Right lobe of liver (tissue), 6 donors: ENCODE results near the gene ADAMTS19. TPM values are rescaled to one million over a fixed set of nuclear protein-coding genes. Genes with fewer than 3 reads are reported as not detected.

Experiments
- ATAC-seq, 4 donors: fragments of 200-7000 bp; cut with Tn5 transposase; one replicate each; pipeline ENCODE4 v1.9.1; 2020; ENCODE audit warnings: mild to moderate bottlenecking in 4 of 4, moderate library complexity in 4 of 4
- DNase-seq, 3 donors: peaks; one replicate each; pipeline ENCODE4 v3.0.0-alpha.2; 2020
- H3K27ac ChIP-seq, 3 donors: fragments of 200-600 bp; one replicate each; pipeline ENCODE4 v1.8.0; 2022
- H3K27me3 ChIP-seq, 2 donors: fragments of 200-600 bp; one replicate each; pipeline ENCODE4 v1.8.0; 2022
- H3K36me3 ChIP-seq, 4 donors: fragments of 200-600 bp; sonication (generic) in 1 of 4; one replicate each; pipeline versions ENCODE4 v1.5.1 to v1.8.0; 2017 to 2022; ENCODE audit warnings: control low read depth in 1 of 4
- H3K4me1 ChIP-seq, 4 donors: fragments of 200-600 bp; sonication (generic) in 1 of 4; one replicate each; pipeline versions ENCODE4 v1.5.1 to v1.8.0; 2017 to 2022; ENCODE audit warnings: control low read depth in 1 of 4
- H3K4me3 ChIP-seq, 3 donors: fragments of 200-600 bp; one replicate each; pipeline ENCODE4 v1.8.0; 2022
- H3K9me3 ChIP-seq, 4 donors: fragments of 200-600 bp; sonication (generic) in 1 of 4; one replicate each; pipeline versions ENCODE4 v1.5.1 to v1.8.0; 2017 to 2022; ENCODE audit warnings: control low read depth in 1 of 4
- POLR2A ChIP-seq: fragments of 450-650 bp; IDR thresholded peaks from one replicate; pipeline ENCODE4 v1.6.1; 2017; ENCODE audit warnings: antibody characterized with exemption, mild to moderate bottlenecking
- WGBS: methylation state at CpG from one replicate; pipeline ENCODE4 v1.1.6; 2018; ENCODE audit warnings: low coverage, low lambda C conversion rate; ENCODE audit not compliant: insufficient coverage; ENCODE audit errors: missing lambda C conversion rate; 5-methylcytosine and 5-hydroxymethylcytosine counted together
- intact Hi-C, 2 donors: fragments of 100-400 bp; cut with DNase I; formaldehyde crosslinking; loops; one replicate each; pipeline versions ENCODE4 v1.11.2 to v1.14.1; 2022
- total RNA-seq, 6 experiments: library from RNA; depleted of rRNA in 2 of 6; stranded (reverse); fragments of >200 nt in 2 of 6; fragmentation: NEBNext Ultra II Directional in 3 of 6; extraction: Animal tissue kit (Norgen Biotek cat#: 25700) in 3 of 6; gene quantifications; one replicate each; pipeline versions ENCODE4 v1.1.0 to v1.2.4, GENCODE V29; 2016 to 2023
- TF ChIP-seq, protein P1 (sequence below), 4 donors: fragments of 200-600 bp in 3 of 4; fragments of 450-650 bp in 1 of 4; IDR thresholded peaks; one replicate each; pipeline versions ENCODE4 v1.5.1 to v1.8.0; 2016 to 2022; ENCODE audit warnings: antibody characterized with exemption in 4 of 4, mild to moderate bottlenecking in 2 of 4
- donor health status: DM: no; HTN: yes; CAD: no.
- donor health status: DM: no; HTN: no; CAD: no.
- donor health status: DM: no; HTN: no; CAD: no.
- donor health status: DM: no; HTN: yes; CAD: no.
- donor health status: DM: no; HTN: yes; CAD: no.

The ADAMTS19 gene
- total RNA-seq, 6 experiments from 2014 or later, result not detected

DNA sequence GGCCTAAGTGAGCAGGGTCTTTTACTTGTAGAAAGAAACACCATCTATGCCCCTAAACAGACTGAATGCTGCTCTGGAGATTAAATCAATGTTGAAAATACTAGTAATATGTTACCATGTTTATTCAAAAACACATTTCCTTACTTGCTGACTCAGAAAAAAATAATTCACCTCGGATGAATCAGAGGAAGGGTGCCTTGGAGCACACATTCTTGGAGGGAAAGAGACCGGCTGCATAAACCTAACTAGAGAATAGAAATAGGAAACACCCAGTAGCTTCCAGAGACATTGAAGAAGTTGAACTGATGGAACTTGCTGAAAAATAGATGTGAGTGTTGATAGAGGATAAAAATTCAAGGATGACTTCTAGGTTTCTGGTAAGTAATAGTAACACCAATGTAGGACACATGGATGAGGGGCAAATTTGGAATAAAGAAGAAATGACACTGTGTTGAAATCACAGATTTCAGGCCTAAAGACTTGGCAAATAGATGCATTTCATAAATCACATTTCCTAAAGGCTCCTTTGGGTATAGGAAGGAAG lies 210.9 kb downstream of the ADAMTS19 start:
- Histone ChIP-seq H3K9me3 (no peaks in the 10 kb centered on the region), H3K4me1 (no peaks in the 10 kb centered on the region), H3K36me3 (no peaks in the 10 kb centered on the region), H3K4me3 (no peak overlapping the region), H3K27me3 (no peaks in the 10 kb centered on the region), H3K27ac (no peak overlapping the region)
- ATAC-seq (no peak), DNase-seq (no peak)
- intact Hi-C loops, result no loop called here
- WGBS, result 53% methylated on average over 2 of the region's 2 CpGs
- TF ChIP-seq, protein P1, sequence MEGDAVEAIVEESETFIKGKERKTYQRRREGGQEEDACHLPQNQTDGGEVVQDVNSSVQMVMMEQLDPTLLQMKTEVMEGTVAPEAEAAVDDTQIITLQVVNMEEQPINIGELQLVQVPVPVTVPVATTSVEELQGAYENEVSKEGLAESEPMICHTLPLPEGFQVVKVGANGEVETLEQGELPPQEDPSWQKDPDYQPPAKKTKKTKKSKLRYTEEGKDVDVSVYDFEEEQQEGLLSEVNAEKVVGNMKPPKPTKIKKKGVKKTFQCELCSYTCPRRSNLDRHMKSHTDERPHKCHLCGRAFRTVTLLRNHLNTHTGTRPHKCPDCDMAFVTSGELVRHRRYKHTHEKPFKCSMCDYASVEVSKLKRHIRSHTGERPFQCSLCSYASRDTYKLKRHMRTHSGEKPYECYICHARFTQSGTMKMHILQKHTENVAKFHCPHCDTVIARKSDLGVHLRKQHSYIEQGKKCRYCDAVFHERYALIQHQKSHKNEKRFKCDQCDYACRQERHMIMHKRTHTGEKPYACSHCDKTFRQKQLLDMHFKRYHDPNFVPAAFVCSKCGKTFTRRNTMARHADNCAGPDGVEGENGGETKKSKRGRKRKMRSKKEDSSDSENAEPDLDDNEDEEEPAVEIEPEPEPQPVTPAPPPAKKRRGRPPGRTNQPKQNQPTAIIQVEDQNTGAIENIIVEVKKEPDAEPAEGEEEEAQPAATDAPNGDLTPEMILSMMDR (IDR thresholded peaks at IDR 0.05), result no peak
- no peak for TF ChIP-seq POLR2A

DNA sequence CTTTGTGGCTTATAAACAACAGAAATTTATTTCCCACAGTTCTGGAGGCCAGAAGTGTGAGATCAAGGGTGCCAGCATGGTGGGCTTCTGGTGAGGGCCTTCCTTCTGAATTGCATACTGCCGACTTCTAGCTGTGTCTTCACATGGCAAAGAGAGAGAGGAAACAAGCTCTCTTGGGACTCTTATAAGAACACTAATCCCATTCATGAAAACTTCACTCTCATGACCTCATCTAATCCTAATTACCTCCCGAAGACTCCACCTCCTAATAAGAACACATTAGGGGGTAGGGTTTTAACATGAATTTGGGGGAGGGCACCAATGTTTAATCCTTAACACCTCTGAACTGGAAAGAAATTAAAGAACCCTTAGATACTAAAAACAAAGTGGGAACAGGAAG lies 211.9 kb downstream of the ADAMTS19 start:
- no peaks in the 10 kb centered on the region for H3K4me1 ChIP-seq
- no peak overlapping the region for H3K27ac ChIP-seq
- H3K4me3 ChIP-seq, result no peak overlapping the region
- ATAC-seq (no peak), DNase-seq (no peak)
- intact Hi-C loops, result no loop called here
- WGBS, result 43% methylated on average over 2 of the region's 2 CpGs
- TF ChIP-seq POLR2A, result no peak
- H3K9me3 ChIP-seq, result no peaks in the 10 kb centered on the region
- H3K27me3 ChIP-seq, result no peaks in the 10 kb centered on the region
- no peaks in the 10 kb centered on the region for H3K36me3 ChIP-seq

DNA sequence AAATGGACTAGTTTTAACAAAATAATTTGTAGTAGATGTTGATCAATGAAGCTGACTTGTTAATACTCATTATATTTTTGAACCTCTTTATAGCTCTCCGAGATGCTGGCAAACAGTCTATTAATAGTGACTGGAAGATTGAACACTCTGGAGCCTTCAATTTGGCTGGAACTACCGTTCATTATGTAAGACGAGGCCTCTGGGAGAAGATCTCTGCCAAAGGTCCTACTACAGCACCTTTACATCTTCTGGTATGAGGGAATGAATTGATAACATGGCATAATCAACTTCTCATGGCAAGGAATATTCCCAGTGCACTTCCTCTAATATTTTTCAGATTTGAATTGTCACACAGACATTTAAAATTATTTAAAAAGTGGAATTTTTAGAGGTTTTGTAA lies 219.6 kb downstream of the ADAMTS19 start:
- DNase-seq (no peak), ATAC-seq (no peak)
- Histone ChIP-seq H3K36me3 (no peaks in the 10 kb centered on the region), H3K27me3 (no peaks in the 10 kb centered on the region), H3K9me3 (no peaks in the 10 kb centered on the region), H3K4me3 (no peak overlapping the region), H3K4me1 (no peaks in the 10 kb centered on the region), H3K27ac (no peak overlapping the region)
- TF ChIP-seq, protein P1 (IDR thresholded peaks at IDR 0.05), result no peak
- no peak for TF ChIP-seq POLR2A
- 43% methylated on average over 3 of the region's 3 CpGs for WGBS
- intact Hi-C loops, result no loop called here

DNA sequence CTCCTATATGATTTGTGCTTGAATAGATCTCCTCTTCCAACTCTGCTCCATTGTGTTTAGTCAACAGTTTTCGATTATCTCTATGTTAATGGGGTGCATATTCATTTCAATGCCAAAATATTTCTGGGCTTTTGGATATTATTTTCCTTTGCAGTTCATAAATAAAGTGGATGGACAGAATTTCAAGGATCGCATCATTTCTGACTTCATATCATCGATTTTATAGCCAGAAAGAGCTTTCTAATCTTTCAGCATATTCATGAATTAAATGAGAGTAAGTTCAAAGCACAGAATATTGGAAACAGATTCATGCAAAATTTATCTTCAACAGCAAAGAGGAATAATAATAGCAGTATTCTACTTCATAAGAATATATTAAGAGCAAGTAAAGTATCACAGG lies 227.8 kb downstream of the ADAMTS19 start:
- no peak for TF ChIP-seq POLR2A
- TF ChIP-seq, protein P1 (IDR thresholded peaks at IDR 0.05), result no peak
- no peaks in the 10 kb centered on the region for H3K36me3 ChIP-seq
- H3K9me3 ChIP-seq, result no peaks in the 10 kb centered on the region
- 50% methylated on average over 3 of the region's 3 CpGs for whole genome bisulfite sequencing
- intact Hi-C loops, result no loop called here
- no peaks in the 10 kb centered on the region for H3K27me3 ChIP-seq
- H3K4me3 ChIP-seq, result no peak overlapping the region
- no peaks in the 10 kb centered on the region for H3K4me1 ChIP-seq
- no peak for ATAC-seq
- DNase-seq, result no peak
- no peak overlapping the region for H3K27ac ChIP-seq

DNA sequence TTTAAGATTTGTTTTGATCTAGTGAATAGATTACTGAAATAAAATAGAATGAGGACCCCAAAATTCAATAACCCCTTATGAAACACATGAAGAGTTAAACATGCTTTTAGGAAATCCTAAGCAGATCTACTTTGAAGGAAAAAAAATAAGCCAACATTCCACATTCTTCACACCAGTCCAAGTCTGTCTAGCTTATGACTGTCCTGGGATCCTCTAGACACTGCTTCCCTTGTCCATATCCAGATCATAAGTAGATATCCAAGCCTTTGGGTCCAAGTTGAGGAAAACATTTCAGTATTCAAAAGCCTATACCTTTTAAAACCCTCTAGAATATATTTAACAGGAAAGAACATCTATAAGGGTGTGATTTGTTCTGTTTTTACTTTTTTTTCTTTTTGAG lies 228.9 kb downstream of the ADAMTS19 start:
- H3K27ac ChIP-seq, result no peak overlapping the region
- TF ChIP-seq, protein P1 (IDR thresholded peaks at IDR 0.05), result no peak
- no peak for TF ChIP-seq POLR2A
- H3K4me1 ChIP-seq, result no peaks in the 10 kb centered on the region
- ATAC-seq (no peak), DNase-seq (no peak)
- H3K9me3 ChIP-seq, result no peaks in the 10 kb centered on the region
- H3K27me3 ChIP-seq, result no peaks in the 10 kb centered on the region
- H3K36me3 ChIP-seq, result no peaks in the 10 kb centered on the region
- intact Hi-C loops, result no loop called here
- no peak overlapping the region for H3K4me3 ChIP-seq
